ENCODE results near the gene ARMC9.

Gene ARMC9

DNA sequence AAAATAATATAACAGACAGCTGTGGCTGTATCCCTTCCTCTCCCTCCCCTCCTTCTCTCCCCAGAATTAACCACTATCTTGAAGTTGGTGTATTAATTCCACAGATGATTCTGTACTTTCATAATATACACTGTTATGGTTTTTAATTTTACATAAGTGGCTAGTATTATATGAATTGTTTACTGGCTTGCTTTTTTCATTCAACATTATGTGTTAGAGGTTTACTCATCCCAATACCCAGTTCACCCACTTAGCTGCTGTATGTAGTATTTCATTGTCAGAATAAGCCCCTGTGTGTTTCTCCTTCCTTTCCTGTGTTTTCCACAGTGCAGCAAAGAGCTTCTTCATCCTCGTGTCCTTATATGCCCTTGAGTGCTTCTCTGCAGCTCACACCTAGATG is 121.4 kb downstream of the ARMC9 start:
- no peak overlapping the region for H3K4me3 ChIP-seq
- DNase-seq (ENCODE audit: low spot score): no peak
- H3K27ac ChIP-seq: no peak overlapping the region
- TF ChIP-seq, protein P1, sequence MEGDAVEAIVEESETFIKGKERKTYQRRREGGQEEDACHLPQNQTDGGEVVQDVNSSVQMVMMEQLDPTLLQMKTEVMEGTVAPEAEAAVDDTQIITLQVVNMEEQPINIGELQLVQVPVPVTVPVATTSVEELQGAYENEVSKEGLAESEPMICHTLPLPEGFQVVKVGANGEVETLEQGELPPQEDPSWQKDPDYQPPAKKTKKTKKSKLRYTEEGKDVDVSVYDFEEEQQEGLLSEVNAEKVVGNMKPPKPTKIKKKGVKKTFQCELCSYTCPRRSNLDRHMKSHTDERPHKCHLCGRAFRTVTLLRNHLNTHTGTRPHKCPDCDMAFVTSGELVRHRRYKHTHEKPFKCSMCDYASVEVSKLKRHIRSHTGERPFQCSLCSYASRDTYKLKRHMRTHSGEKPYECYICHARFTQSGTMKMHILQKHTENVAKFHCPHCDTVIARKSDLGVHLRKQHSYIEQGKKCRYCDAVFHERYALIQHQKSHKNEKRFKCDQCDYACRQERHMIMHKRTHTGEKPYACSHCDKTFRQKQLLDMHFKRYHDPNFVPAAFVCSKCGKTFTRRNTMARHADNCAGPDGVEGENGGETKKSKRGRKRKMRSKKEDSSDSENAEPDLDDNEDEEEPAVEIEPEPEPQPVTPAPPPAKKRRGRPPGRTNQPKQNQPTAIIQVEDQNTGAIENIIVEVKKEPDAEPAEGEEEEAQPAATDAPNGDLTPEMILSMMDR (IDR thresholded peaks at IDR 0.05): no peak

DNA sequence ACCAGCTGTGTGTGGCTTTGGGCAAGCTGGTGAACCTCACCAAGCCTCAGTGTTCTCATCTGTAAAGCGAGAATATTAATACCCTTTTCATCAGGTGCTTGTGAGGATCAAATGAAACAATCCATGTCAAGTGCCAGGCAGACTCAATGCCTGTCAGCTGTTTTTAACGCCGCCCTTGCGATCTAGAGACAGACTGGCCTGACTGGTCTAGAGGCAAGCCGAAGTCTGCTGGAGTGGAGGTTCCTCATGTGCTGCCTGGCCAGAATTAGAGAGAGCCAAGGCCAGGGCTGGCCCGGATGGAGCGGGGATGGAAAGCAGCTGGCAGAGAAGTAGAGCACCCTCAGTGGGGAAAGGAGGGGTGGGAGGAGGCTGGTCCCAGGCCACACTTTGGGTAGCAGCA is 122.6 kb downstream of the ARMC9 start:
- TF ChIP-seq, protein P1 (IDR thresholded peaks at IDR 0.05): no peak
- no peak overlapping the region for H3K4me3 ChIP-seq
- peak overlapping the region in 1 of 2 donors; percentile 68 for H3K27ac ChIP-seq
- no peak for DNase-seq (ENCODE audit: low spot score)

GRCh38 chr2:231321556-231322334 is 123.3 kb downstream of the ARMC9 start:
- no peak for DNase-seq (ENCODE audit: low spot score)
- H3K27ac ChIP-seq: peak overlapping the region in 1 of 2 donors; percentile 68
- no peak overlapping the region for H3K4me3 ChIP-seq
- TF ChIP-seq, protein P1 (IDR thresholded peaks at IDR 0.05): no peak

GRCh38 chr2:231323316-231323715 is 124.9 kb downstream of the ARMC9 start:
- Histone ChIP-seq H3K27ac (no peak overlapping the region), H3K4me3 (no peak overlapping the region)
- DNase-seq (ENCODE audit: low spot score): no peak
- TF ChIP-seq, protein P1 (IDR thresholded peaks at IDR 0.05): no peak

GRCh38 chr2:231325826-231326225 is 127.4 kb downstream of the ARMC9 start:
- no peak for DNase-seq (ENCODE audit: low spot score)
- H3K27ac ChIP-seq: no peak overlapping the region

GRCh38 chr2:231326404-231326803 is 128.0 kb downstream of the ARMC9 start:
- TF ChIP-seq, protein P1 (IDR thresholded peaks at IDR 0.05): no peak
- H3K4me3 ChIP-seq: no peak overlapping the region
- H3K27ac ChIP-seq: no peak overlapping the region
- no peak for DNase-seq (ENCODE audit: low spot score)

More at GRCh38 chr2:231325826-231326225, 127.4 kb downstream of the ARMC9 start:
- TF ChIP-seq, protein P1 (IDR thresholded peaks at IDR 0.05): no peak
- H3K4me3 ChIP-seq: no peak overlapping the region

GRCh38 chr2:231330311-231330710 is 131.9 kb downstream of the ARMC9 start:
- Histone ChIP-seq H3K27ac (no peak overlapping the region), H3K4me3 (no peak overlapping the region)
- TF ChIP-seq, protein P1 (IDR thresholded peaks at IDR 0.05): no peak
- no peak for DNase-seq (ENCODE audit: low spot score)

Data from coronary artery (tissue), 2 donors.